Right lobe of liver (tissue), 6 donors: ENCODE measurements around the gene SCAMP3. TPM values are rescaled to one million over a fixed set of nuclear protein-coding genes. Genes with fewer than 3 reads are reported as not detected.
A peak's percentile ranks its signal among the peaks of the same experiment; 100 is the strongest.

Experiments used
- ATAC-seq, 4 donors: fragments of 200-7000 bp; cut with Tn5 transposase; one replicate each; pipeline ENCODE4 v1.9.1; 2020; ENCODE audit warnings: mild to moderate bottlenecking in 4 of 4, moderate library complexity in 4 of 4
- DNase-seq, 3 donors: peaks; one replicate each; pipeline ENCODE4 v3.0.0-alpha.2; 2020
- H3K27ac ChIP-seq, 3 donors: fragments of 200-600 bp; one replicate each; pipeline ENCODE4 v1.8.0; 2022
- H3K27me3 ChIP-seq, 2 donors: fragments of 200-600 bp; one replicate each; pipeline ENCODE4 v1.8.0; 2022
- H3K36me3 ChIP-seq, 4 donors: fragments of 200-600 bp; sonication (generic) in 1 of 4; one replicate each; pipeline versions ENCODE4 v1.5.1 to v1.8.0; 2017 to 2022; ENCODE audit warnings: control low read depth in 1 of 4
- H3K4me1 ChIP-seq, 4 donors: fragments of 200-600 bp; sonication (generic) in 1 of 4; one replicate each; pipeline versions ENCODE4 v1.5.1 to v1.8.0; 2017 to 2022; ENCODE audit warnings: control low read depth in 1 of 4
- H3K4me3 ChIP-seq, 3 donors: fragments of 200-600 bp; one replicate each; pipeline ENCODE4 v1.8.0; 2022
- H3K9me3 ChIP-seq, 4 donors: fragments of 200-600 bp; sonication (generic) in 1 of 4; one replicate each; pipeline versions ENCODE4 v1.5.1 to v1.8.0; 2017 to 2022; ENCODE audit warnings: control low read depth in 1 of 4
- CTCF ChIP-seq, 4 donors: fragments of 200-600 bp in 3 of 4; fragments of 450-650 bp in 1 of 4; IDR thresholded peaks; one replicate each; pipeline versions ENCODE4 v1.5.1 to v1.8.0; 2016 to 2022; ENCODE audit warnings: antibody characterized with exemption in 4 of 4, mild to moderate bottlenecking in 2 of 4
- POLR2A ChIP-seq: fragments of 450-650 bp; IDR thresholded peaks from one replicate; pipeline ENCODE4 v1.6.1; 2017; ENCODE audit warnings: antibody characterized with exemption, mild to moderate bottlenecking
- WGBS: methylation state at CpG from one replicate; pipeline ENCODE4 v1.1.6; 2018; ENCODE audit warnings: low coverage, low lambda C conversion rate; ENCODE audit not compliant: insufficient coverage; ENCODE audit errors: missing lambda C conversion rate; 5-methylcytosine and 5-hydroxymethylcytosine counted together
- intact Hi-C, 2 donors: fragments of 100-400 bp; cut with DNase I; formaldehyde crosslinking; loops; one replicate each; pipeline versions ENCODE4 v1.11.2 to v1.14.1; 2022
- total RNA-seq, 6 experiments: library from RNA; depleted of rRNA in 2 of 6; stranded (reverse); fragments of >200 nt in 2 of 6; fragmentation: NEBNext Ultra II Directional in 3 of 6; extraction: Animal tissue kit (Norgen Biotek cat#: 25700) in 3 of 6; gene quantifications; one replicate each; pipeline versions ENCODE4 v1.1.0 to v1.2.4, GENCODE V29; 2016 to 2023
- donor health status: DM: no; HTN: yes; CAD: no.
- donor health status: DM: no; HTN: no; CAD: no.
- donor health status: DM: no; HTN: no; CAD: no.
- donor health status: DM: no; HTN: yes; CAD: no.
- donor health status: DM: no; HTN: yes; CAD: no.

SCAMP3 gene
- total RNA-seq, 6 experiments from 2014 or later: 27.9 to 63.4 (median 29.2) TPM

GRCh38 chr1:155210314-155211104 is 51.7 kb downstream of the SCAMP3 start:
- H3K4me3 ChIP-seq: no peak overlapping the region
- no peaks in the 10 kb centered on the region for H3K36me3 ChIP-seq
- intact Hi-C loops: no loop called here
- DNase-seq: no peak
- H3K27me3 ChIP-seq: no peaks in the 10 kb centered on the region
- peak overlapping the region in 1 of 3 donors; percentile 29 for H3K27ac ChIP-seq
- H3K9me3 ChIP-seq: no peaks in the 10 kb centered on the region
- WGBS: 78% methylated on average over 2 of the region's 4 CpGs
- peaks cover 0 to 14% (median 0%) of the 10 kb centered on the region in 4 donors for H3K4me1 ChIP-seq
- ATAC-seq: no peak
- no peak for TF ChIP-seq CTCF (IDR thresholded peaks at IDR 0.05)
- TF ChIP-seq POLR2A: no peak

- no peaks in the 10 kb centered on the region for H3K27me3 ChIP-seq
- H3K4me3 ChIP-seq: peak overlapping the region; percentile 84 to 100 (median 97)
- peak overlapping the region; percentile 96 to 99 (median 97) for H3K27ac ChIP-seq
- DNase-seq (no peak), ATAC-seq (no peak)
- intact Hi-C loops: no loop called here
- no peaks in the 10 kb centered on the region for H3K9me3 ChIP-seq
- peaks cover 0 to 14% (median 0%) of the 10 kb centered on the region in 4 donors for H3K4me1 ChIP-seq
- WGBS: 0% methylated on average over 1 of the region's 13 CpGs
- TF ChIP-seq POLR2A (no peak), CTCF (IDR thresholded peaks at IDR 0.05) (no peak)
- H3K36me3 ChIP-seq: no peaks in the 10 kb centered on the region
These were observed 52.8 kb downstream of the SCAMP3 start for GRCh38 chr1:155209312-155209721.

- intact Hi-C loops: no loop called here
- ATAC-seq: peak; percentile 80 to 86 (median 83)
- H3K4me3 ChIP-seq: peak within 1 kb of the TSS; percentile 84 to 100 (median 97)
- H3K36me3 ChIP-seq: no peaks in the 10 kb centered on the region
- no peak for TF ChIP-seq CTCF (IDR thresholded peaks at IDR 0.05)
- TF ChIP-seq POLR2A: peak; percentile 32
- peak within 1 kb of the TSS; percentile 96 to 99 (median 97) for H3K27ac ChIP-seq
- H3K4me1 ChIP-seq: peaks cover 0 to 14% (median 0%) of the 10 kb centered on the region in 4 donors
- H3K27me3 ChIP-seq: no peaks in the 10 kb centered on the region
- 7% methylated on average over 3 of the region's 64 CpGs for WGBS
- H3K9me3 ChIP-seq: no peaks in the 10 kb centered on the region
- DNase-seq: peak; percentile 87 to 90 (median 88)
These were observed 53.4 kb downstream of the SCAMP3 start, which contains the start of gene MTX1 for GRCh38 chr1:155208541-155209311. TSS of gene MTX1 (plus strand) at chr1:155208695. CDS start at chr1:155208805, 110 bp downstream.

- peak in 1 of 4 donors; percentile 1 for ATAC-seq
These were observed 54.2 kb downstream of the SCAMP3 start, which contains the start of gene THBS3 for GRCh38 chr1:155207806-155208540. TSS of gene THBS3 (minus strand) at chr1:155207897. CDS start at chr1:155207876, 21 bp downstream.

More at GRCh38 chr1:155207806-155208540, 54.2 kb downstream of the SCAMP3 start, which contains the start of gene THBS3:
- Histone ChIP-seq H3K4me1 (peaks cover 0 to 14% (median 0%) of the 10 kb centered on the region in 4 donors), H3K27me3 (no peaks in the 10 kb centered on the region), H3K27ac (peak within 1 kb of the TSS; percentile 96 to 99 (median 97)), H3K9me3 (no peaks in the 10 kb centered on the region), H3K4me3 (peak within 1 kb of the TSS; percentile 84 to 100 (median 97)), H3K36me3 (no peaks in the 10 kb centered on the region)
- DNase-seq: no peak
- 18% methylated on average over 10 of the region's 17 CpGs for WGBS
- TF ChIP-seq CTCF (IDR thresholded peaks at IDR 0.05) (no peak), POLR2A (no peak)
- intact Hi-C loops: no loop called here
